ENCODE results near the gene PAX3.
"Not testable (repeated sequence)": the region's sequence is repeated elsewhere in the genome, so short reads cannot be mapped to it uniquely, and the experiment has no call there.

The PAX3 gene

GRCh38 chr2:222214885-222215284, 83.9 kb downstream of the PAX3 start:
- no peak for DNase-seq (ENCODE audit: low read depth)

GRCh38 chr2:222213049-222213448, 85.7 kb downstream of the PAX3 start:
- DNase-seq (ENCODE audit: low read depth): no peak

GRCh38 chr2:222212571-222212970, 86.2 kb downstream of the PAX3 start:
- DNase-seq (ENCODE audit: low read depth): no peak

- no peak for DNase-seq (ENCODE audit: low read depth)
These were observed 90.6 kb downstream of the PAX3 start for GRCh38 chr2:222208010-222208690.

GRCh38 chr2:222205136-222205535, 93.7 kb downstream of the PAX3 start:
- no peak for DNase-seq (ENCODE audit: low read depth)

- DNase-seq (ENCODE audit: low read depth): no peak
These were observed 95.8 kb downstream of the PAX3 start for GRCh38 chr2:222203041-222203440.

- no peak for DNase-seq (ENCODE audit: low read depth)
These were observed 102.6 kb downstream of the PAX3 start for GRCh38 chr2:222196159-222196558.

GRCh38 chr2:222194669-222195068, 104.1 kb downstream of the PAX3 start:
- DNase-seq (ENCODE audit: low read depth): no peak

GRCh38 chr2:222193328-222193983, 105.3 kb downstream of the PAX3 start:
- DNase-seq (ENCODE audit: low read depth): no peak

GRCh38 chr2:222180619-222181018, 118.2 kb downstream of the PAX3 start:
- no peak for DNase-seq (ENCODE audit: low read depth)

GRCh38 chr2:222179592-222179991, 119.2 kb downstream of the PAX3 start:
- DNase-seq (ENCODE audit: low read depth): no peak

- no peak for DNase-seq (ENCODE audit: low read depth)
These were observed 120.3 kb downstream of the PAX3 start for GRCh38 chr2:222178450-222178849.

- no peak for DNase-seq (ENCODE audit: low read depth)
These were observed 121.9 kb downstream of the PAX3 start for GRCh38 chr2:222176890-222177289.

- no peak for DNase-seq (ENCODE audit: low read depth)
These were observed 124.3 kb downstream of the PAX3 start for GRCh38 chr2:222174450-222174849.

GRCh38 chr2:222169346-222169745, 129.5 kb downstream of the PAX3 start:
- no peak for DNase-seq (ENCODE audit: low read depth)

GRCh38 chr2:222167762-222168161, 131.0 kb downstream of the PAX3 start:
- DNase-seq (ENCODE audit: low read depth): no peak

- DNase-seq (ENCODE audit: low read depth): no peak
These were observed 137.9 kb downstream of the PAX3 start for GRCh38 chr2:222160944-222161343.

GRCh38 chr2:222160125-222160524, 138.7 kb downstream of the PAX3 start:
- no peak for DNase-seq (ENCODE audit: low read depth)

- DNase-seq (ENCODE audit: low read depth): no peak
These were observed 139.6 kb downstream of the PAX3 start for GRCh38 chr2:222159221-222159620.

- DNase-seq (ENCODE audit: low read depth): not testable (repeated sequence)
These were observed 143.7 kb downstream of the PAX3 start for GRCh38 chr2:222155003-222155664.
